IPS-NIHi11 (cell line): ENCODE measurements around the gene G6PC2.

ENCODE experiments used
- DNase-seq: peaks from one replicate; pipeline ENCODE4 v3.0.0; 2012; ENCODE audit warnings: mixed read lengths, low spot score

The G6PC2 gene

GRCh38 chr2:168948621-168949212, 47.6 kb downstream of the G6PC2 start:
- peak; percentile 56 for DNase-seq

- no peak for DNase-seq
These were observed 48.2 kb downstream of the G6PC2 start for GRCh38 chr2:168949324-168949723.

- DNase-seq: no peak
These were observed 50.8 kb downstream of the G6PC2 start for GRCh38 chr2:168951871-168952270.

- no peak for DNase-seq
These were observed 51.3 kb downstream of the G6PC2 start for GRCh38 chr2:168952424-168952823.

- no peak for DNase-seq
These were observed 53.2 kb downstream of the G6PC2 start for GRCh38 chr2:168954256-168954655.

- DNase-seq: no peak
These were observed 54.2 kb downstream of the G6PC2 start for GRCh38 chr2:168955321-168955720.

- no peak for DNase-seq
These were observed 55.3 kb downstream of the G6PC2 start for GRCh38 chr2:168956392-168956791.
